Esophagus squamous epithelium (tissue), 4 donors: ENCODE measurements around the gene COL6A3.

Experiments used
- CTCF ChIP-seq, 6 experiments: fragments of 450-650 bp in 4 of 6; fragments of 200-600 bp in 2 of 6; sonication (generic) in 2 of 6; IDR thresholded peaks; one replicate each; pipeline ENCODE4 v1.5.1; 2016 to 2019; ENCODE audit warnings: antibody characterized with exemption in 6 of 6, mild to moderate bottlenecking in 4 of 6, moderate library complexity in 4 of 6
- POLR2A ChIP-seq, 4 donors: fragments of 450-650 bp; IDR thresholded peaks; one replicate each; pipeline ENCODE4 v1.6.1; 2017; ENCODE audit warnings: antibody characterized with exemption in 4 of 4, mild to moderate bottlenecking in 4 of 4, moderate library complexity in 3 of 4

GRCh38 chr2:237397072-237397471 is 16.9 kb downstream of the COL6A3 start:
- TF ChIP-seq POLR2A (IDR thresholded peaks at IDR 0.05) (no peak), CTCF (IDR thresholded peaks at IDR 0.05) (no peak)
